GM23248 (cell line): ENCODE data around the gene KDELR1. TPM values are rescaled to one million over a fixed set of nuclear protein-coding genes. Genes with fewer than 3 reads are reported as not detected.
A peak's percentile ranks its signal among the peaks of the same experiment; 100 is the strongest.
"Not testable (repeated sequence)": the region's sequence is repeated elsewhere in the genome, so short reads cannot be mapped to it uniquely, and the experiment has no call there.

Source experiments
- DNase-seq: peaks from one replicate; pipeline ENCODE4 v3.0.0-alpha.2; 2015
- H2AFZ ChIP-seq: fragments of 200-600 bp; sonication (generic); 2 replicates; pipeline ENCODE4 v1.6.1; 2016; ENCODE audit warnings: antibody characterized with exemption
- H3F3A ChIP-seq: fragments of 200-600 bp; sonication (generic); 2 replicates; pipeline ENCODE4 v1.6.1; 2016; ENCODE audit warnings: mild to moderate bottlenecking, antibody characterized with exemption, mixed run types; ENCODE audit not compliant: insufficient read depth
- H3K27ac ChIP-seq: fragments of 200-600 bp; sonication (generic); 2 replicates; pipeline ENCODE4 v1.5.1; 2016; ENCODE audit warnings: mild to moderate bottlenecking
- H3K27me3 ChIP-seq: fragments of 200-600 bp; sonication (generic); replicated peaks from 2 replicates; pipeline ENCODE4 v1.6.1; 2016; ENCODE audit warnings: mild to moderate bottlenecking; ENCODE audit not compliant: insufficient read depth
- H3K36me3 ChIP-seq: fragments of 200-600 bp; sonication (generic); 2 replicates; pipeline ENCODE4 v1.6.1; 2016; ENCODE audit warnings: low read depth, mild to moderate bottlenecking
- H3K4me1 ChIP-seq: fragments of 200-600 bp; sonication (generic); 2 replicates; pipeline ENCODE4 v1.6.1; 2016; ENCODE audit warnings: mild to moderate bottlenecking; ENCODE audit not compliant: insufficient read depth
- H3K4me2 ChIP-seq: fragments of 200-600 bp; sonication (generic); one replicate; pipeline ENCODE4 v1.6.1; 2016; ENCODE audit warnings: mild to moderate bottlenecking; ENCODE audit not compliant: unreplicated experiment
- H3K4me3 ChIP-seq: fragments of 200-600 bp; sonication (generic); 2 replicates; pipeline ENCODE4 v1.5.1; 2016; ENCODE audit warnings: mild to moderate bottlenecking
- H3K79me2 ChIP-seq: fragments of 200-600 bp; sonication (generic); 2 replicates; pipeline ENCODE4 v1.6.1; 2016; ENCODE audit warnings: mild to moderate bottlenecking; ENCODE audit not compliant: insufficient read depth
- H3K9ac ChIP-seq: fragments of 200-600 bp; sonication (generic); 2 replicates; pipeline ENCODE4 v1.6.1; 2016; ENCODE audit warnings: mild to moderate bottlenecking
- H3K9me2 ChIP-seq: fragments of 200-600 bp; sonication (generic); 2 replicates; pipeline ENCODE4 v1.6.1; 2016; ENCODE audit warnings: mixed run types, mild to moderate bottlenecking, moderate library complexity; ENCODE audit not compliant: insufficient read depth
- H3K9me3 ChIP-seq: fragments of 200-600 bp; sonication (generic); one replicate; pipeline ENCODE4 v1.6.1; 2017; ENCODE audit warnings: low read depth
- H4K20me1 ChIP-seq: fragments of 200-600 bp; sonication (generic); 2 replicates; pipeline ENCODE4 v1.6.0; 2016; ENCODE audit not compliant: insufficient read depth
- EZH2 ChIP-seq: fragments of 200-600 bp; sonication (generic); IDR thresholded peaks from 2 replicates; pipeline ENCODE4 v1.6.1; 2018; ENCODE audit warnings: antibody characterized with exemption, mild to moderate bottlenecking; ENCODE audit not compliant: insufficient read depth, poor library complexity, severe bottlenecking
- EZH2phosphoT487 ChIP-seq: fragments of 200-600 bp; sonication (generic); IDR thresholded peaks from 2 replicates; pipeline ENCODE4 v1.6.1; 2018; ENCODE audit warnings: antibody characterized with exemption, moderate library complexity, mild to moderate bottlenecking, low read depth; ENCODE audit not compliant: insufficient read depth
- WGBS, 2 experiments: methylation state at CpG; one replicate each; pipeline ENCODE4 v1.1.6; 2015 to 2017; ENCODE audit warnings: low lambda C conversion rate in 2 of 2, low coverage in 1 of 2; ENCODE audit errors: missing lambda C conversion rate in 2 of 2; 5-methylcytosine and 5-hydroxymethylcytosine counted together
- in situ Hi-C: fragments of 300-500 bp; cut with MboI; formaldehyde crosslinking; loops from 2 replicates; pipeline ENCODE4 v1.15.0; 2020
- polyA plus RNA-seq: library from polyadenylated mRNA; unstranded; fragments of >200 nt; fragmentation: Nextera tagmentation; extraction: Ambion mirVana; gene quantifications from 2 replicates; pipeline ENCODE4 v1.2.1, GENCODE V29; 2016
- total RNA-seq: library from RNA; depleted of rRNA; stranded (reverse); fragments of >200 nt; shearing (Covaris generic); gene quantifications from 2 replicates; pipeline ENCODE4 v1.2.3, GENCODE V29; 2014

Gene KDELR1
- total and polyA plus RNA-seq, 2 experiments from 2014 or later, result 170 to 231 TPM

GRCh38 chr19:48379058-48379457, 12.3 kb downstream of the KDELR1 start:
- Histone ChIP-seq H3K9ac (no peak overlapping the region), H3K27me3 (no peaks in the 10 kb centered on the region), H3K79me2 (no peaks in the 10 kb centered on the region), H3K36me3 (peaks cover 19% of the 10 kb centered on the region), H3K4me3 (no peak overlapping the region), H4K20me1 (no peaks in the 10 kb centered on the region), H3F3A (peaks cover 8% of the 10 kb centered on the region; the same call in 1 of the 2 replicates), H3K9me2 (no peaks in the 10 kb centered on the region), H3K27ac (no peak overlapping the region), H3K9me3 (no peaks in the 10 kb centered on the region), H2AFZ (no peak overlapping the region), H3K4me2 (no peak overlapping the region), H3K4me1 (no peaks in the 10 kb centered on the region)
- in situ Hi-C loops, result no loop called here
- 70 to 78% methylated on average over 5 of the region's 5 CpGs for WGBS, 2 experiments
- no peak for DNase-seq
- TF ChIP-seq EZH2phosphoT487 (no peak), EZH2 (no peak)

- Histone ChIP-seq H3K27me3 (no peaks in the 10 kb centered on the region), H3K4me1 (no peaks in the 10 kb centered on the region), H3K79me2 (no peaks in the 10 kb centered on the region), H3K9me3 (no peaks in the 10 kb centered on the region), H2AFZ (no peak overlapping the region), H4K20me1 (no peaks in the 10 kb centered on the region), H3F3A (peaks cover 8% of the 10 kb centered on the region; the same call in 1 of the 2 replicates), H3K27ac (no peak overlapping the region), H3K4me3 (no peak overlapping the region), H3K36me3 (peaks cover 10% of the 10 kb centered on the region), H3K4me2 (no peak overlapping the region), H3K9ac (no peak overlapping the region), H3K9me2 (no peaks in the 10 kb centered on the region)
- DNase-seq, result no peak
- 89 to 93% methylated on average over 10 of the region's 10 CpGs for WGBS, 2 experiments
- in situ Hi-C loops, result no loop called here
- TF ChIP-seq EZH2phosphoT487 (no peak), EZH2 (no peak)
These were observed 13.2 kb downstream of the KDELR1 start for GRCh38 chr19:48378194-48378570.

- Histone ChIP-seq H3K4me1 (no peaks in the 10 kb centered on the region), H3K4me2 (no peak overlapping the region), H3K27ac (no peak overlapping the region), H3K36me3 (no peaks in the 10 kb centered on the region), H4K20me1 (no peaks in the 10 kb centered on the region), H3K9me2 (no peaks in the 10 kb centered on the region), H3K27me3 (no peaks in the 10 kb centered on the region), H3K79me2 (no peaks in the 10 kb centered on the region), H3F3A (no peaks in the 10 kb centered on the region), H3K9ac (no peak overlapping the region), H2AFZ (no peak overlapping the region), H3K9me3 (no peaks in the 10 kb centered on the region), H3K4me3 (no peak overlapping the region)
- DNase-seq, result no peak
- no peak for TF ChIP-seq EZH2phosphoT487
- no peak for TF ChIP-seq EZH2
- in situ Hi-C loops, result no loop called here
- WGBS, 2 experiments, result 81% methylated on average over 10 to 11 of the region's 11 CpGs
These were observed 17.8 kb downstream of the KDELR1 start for GRCh38 chr19:48373567-48373966.

GRCh38 chr19:48372904-48373303, 18.4 kb downstream of the KDELR1 start:
- Histone ChIP-seq H3K27me3 (no peaks in the 10 kb centered on the region), H3K9me2 (no peaks in the 10 kb centered on the region), H3K9me3 (no peaks in the 10 kb centered on the region), H3K36me3 (no peaks in the 10 kb centered on the region), H3K4me1 (no peaks in the 10 kb centered on the region), H3K79me2 (no peaks in the 10 kb centered on the region), H3F3A (no peaks in the 10 kb centered on the region), H3K4me3 (no peak overlapping the region), H3K27ac (no peak overlapping the region), H3K4me2 (no peak overlapping the region), H2AFZ (no peak overlapping the region), H3K9ac (no peak overlapping the region), H4K20me1 (no peaks in the 10 kb centered on the region)
- DNase-seq, result peak; percentile 31
- in situ Hi-C loops, result no loop called here
- TF ChIP-seq EZH2phosphoT487 (no peak), EZH2 (no peak)
- 35 to 42% methylated on average over 4 of the region's 4 CpGs for WGBS, 2 experiments

- H3F3A ChIP-seq, H3K9me2 ChIP-seq, H3K9ac ChIP-seq, H2AFZ ChIP-seq, in situ Hi-C loops, H3K27ac ChIP-seq, H3K36me3 ChIP-seq, H3K9me3 ChIP-seq, H4K20me1 ChIP-seq, H3K79me2 ChIP-seq, H3K4me1 ChIP-seq, H3K27me3 ChIP-seq, H3K4me2 ChIP-seq, H3K4me3 ChIP-seq, DNase-seq: not testable (repeated sequence)
- 89% methylated on average over 5 of the region's 5 CpGs for WGBS, 2 experiments
These were observed 19.6 kb downstream of the KDELR1 start for GRCh38 chr19:48371771-48372170.
